ENCODE data around the gene UGT1A9.

Gene UGT1A9

GRCh38 chr2:233708942-233709341, 37.2 kb downstream of the UGT1A9 start:
- no peaks in the 10 kb centered on the region for H3K4me1 ChIP-seq (ENCODE audit: control insufficient read depth, low read length)
- no peaks in the 10 kb centered on the region for H3K9me3 ChIP-seq (ENCODE audit: control insufficient read depth, insufficient read depth, low read length)
- H3K4me2 ChIP-seq (ENCODE audit: low read length): no peak overlapping the region
- no peaks in the 10 kb centered on the region for H3F3A ChIP-seq (ENCODE audit: control insufficient read depth, insufficient read depth)
- no peaks in the 10 kb centered on the region for H3K79me2 ChIP-seq (ENCODE audit: control insufficient read depth, low read length)
- H3K4me3 ChIP-seq (ENCODE audit: low read length): no peak overlapping the region
- no peaks in the 10 kb centered on the region for H4K20me1 ChIP-seq (ENCODE audit: control insufficient read depth, insufficient read depth, low read depth, low read length)
- TF ChIP-seq, protein P1, sequence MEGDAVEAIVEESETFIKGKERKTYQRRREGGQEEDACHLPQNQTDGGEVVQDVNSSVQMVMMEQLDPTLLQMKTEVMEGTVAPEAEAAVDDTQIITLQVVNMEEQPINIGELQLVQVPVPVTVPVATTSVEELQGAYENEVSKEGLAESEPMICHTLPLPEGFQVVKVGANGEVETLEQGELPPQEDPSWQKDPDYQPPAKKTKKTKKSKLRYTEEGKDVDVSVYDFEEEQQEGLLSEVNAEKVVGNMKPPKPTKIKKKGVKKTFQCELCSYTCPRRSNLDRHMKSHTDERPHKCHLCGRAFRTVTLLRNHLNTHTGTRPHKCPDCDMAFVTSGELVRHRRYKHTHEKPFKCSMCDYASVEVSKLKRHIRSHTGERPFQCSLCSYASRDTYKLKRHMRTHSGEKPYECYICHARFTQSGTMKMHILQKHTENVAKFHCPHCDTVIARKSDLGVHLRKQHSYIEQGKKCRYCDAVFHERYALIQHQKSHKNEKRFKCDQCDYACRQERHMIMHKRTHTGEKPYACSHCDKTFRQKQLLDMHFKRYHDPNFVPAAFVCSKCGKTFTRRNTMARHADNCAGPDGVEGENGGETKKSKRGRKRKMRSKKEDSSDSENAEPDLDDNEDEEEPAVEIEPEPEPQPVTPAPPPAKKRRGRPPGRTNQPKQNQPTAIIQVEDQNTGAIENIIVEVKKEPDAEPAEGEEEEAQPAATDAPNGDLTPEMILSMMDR (IDR thresholded peaks at IDR 0.05; ENCODE audit: low read depth, low read length, poor library complexity, severe bottlenecking): no peak
- no peak for TF ChIP-seq EZH2phosphoT487 (IDR thresholded peaks at IDR 0.05; ENCODE audit: borderline replicate concordance, low read length)
- no peaks in the 10 kb centered on the region for H3K36me3 ChIP-seq (ENCODE audit: control insufficient read depth, low read length)
- H3K27me3 ChIP-seq (ENCODE audit: control insufficient read depth, low read length): 0 out of 2 replicates have a peak, but pooled peaks cover 3% of the 10 kb centered on the region
- no peaks in the 10 kb centered on the region for H3K9me2 ChIP-seq (replicated peaks; ENCODE audit: control insufficient read depth, low read length)
- H3K27ac ChIP-seq (ENCODE audit: low read depth, low read length): no peak overlapping the region

GRCh38 chr2:233711312-233712008, 39.8 kb downstream of the UGT1A9 start:
- Histone ChIP-seq H3K27ac (ENCODE audit: low read depth, low read length) (no peak overlapping the region), H3F3A (ENCODE audit: control insufficient read depth, insufficient read depth) (no peaks in the 10 kb centered on the region), H3K36me3 (ENCODE audit: control insufficient read depth, low read length) (no peaks in the 10 kb centered on the region), H3K9me2 (replicated peaks; ENCODE audit: control insufficient read depth, low read length) (no peaks in the 10 kb centered on the region), H3K4me1 (ENCODE audit: control insufficient read depth, low read length) (no peaks in the 10 kb centered on the region), H3K4me2 (ENCODE audit: low read length) (no peak overlapping the region), H3K79me2 (ENCODE audit: control insufficient read depth, low read length) (no peaks in the 10 kb centered on the region), H3K27me3 (ENCODE audit: control insufficient read depth, low read length) (peaks cover 7% of the 10 kb centered on the region; the same call in 1 of the 2 replicates), H3K4me3 (ENCODE audit: low read length) (no peak overlapping the region), H4K20me1 (ENCODE audit: control insufficient read depth, insufficient read depth, low read depth, low read length) (no peaks in the 10 kb centered on the region), H3K9me3 (ENCODE audit: control insufficient read depth, insufficient read depth, low read length) (no peaks in the 10 kb centered on the region)
- TF ChIP-seq, protein P1 (IDR thresholded peaks at IDR 0.05; ENCODE audit: low read depth, low read length, poor library complexity, severe bottlenecking): peak; percentile 94
- no peak for TF ChIP-seq EZH2phosphoT487 (IDR thresholded peaks at IDR 0.05; ENCODE audit: borderline replicate concordance, low read length)

GRCh38 chr2:233712611-233713261, 41.0 kb downstream of the UGT1A9 start, which contains the start of gene UGT1A5:
TSS of gene UGT1A5 (plus strand) at chr2:233712907. CDS start at chr2:233712992, 85 bp downstream.
- Histone ChIP-seq H3K9me2 (replicated peaks; ENCODE audit: control insufficient read depth, low read length) (no peaks in the 10 kb centered on the region), H3K27me3 (ENCODE audit: control insufficient read depth, low read length) (peaks cover 10% of the 10 kb centered on the region; the same call in 1 of the 2 replicates), H4K20me1 (ENCODE audit: control insufficient read depth, insufficient read depth, low read depth, low read length) (no peaks in the 10 kb centered on the region), H3K36me3 (ENCODE audit: control insufficient read depth, low read length) (no peaks in the 10 kb centered on the region), H3F3A (ENCODE audit: control insufficient read depth, insufficient read depth) (no peaks in the 10 kb centered on the region), H3K4me2 (ENCODE audit: low read length) (no peak within 1 kb of the TSS), H3K4me1 (ENCODE audit: control insufficient read depth, low read length) (no peaks in the 10 kb centered on the region), H3K9me3 (ENCODE audit: control insufficient read depth, insufficient read depth, low read length) (no peaks in the 10 kb centered on the region), H3K27ac (ENCODE audit: low read depth, low read length) (no peak within 1 kb of the TSS), H3K4me3 (ENCODE audit: low read length) (no peak within 1 kb of the TSS), H3K79me2 (ENCODE audit: control insufficient read depth, low read length) (no peaks in the 10 kb centered on the region)
- TF ChIP-seq, protein P1 (IDR thresholded peaks at IDR 0.05; ENCODE audit: low read depth, low read length, poor library complexity, severe bottlenecking): no peak
- no peak for TF ChIP-seq EZH2phosphoT487 (IDR thresholded peaks at IDR 0.05; ENCODE audit: borderline replicate concordance, low read length)
